GM21786 (cell line): Measurements from ENCODE around the gene FEZF2.

Experiments used
- ATAC-seq: cut with Tn5 transposase; IDR thresholded peaks from one replicate; pipeline ENCODE4 v1.9.1; 2021; ENCODE audit not compliant: unreplicated experiment

The FEZF2 gene

DNA sequence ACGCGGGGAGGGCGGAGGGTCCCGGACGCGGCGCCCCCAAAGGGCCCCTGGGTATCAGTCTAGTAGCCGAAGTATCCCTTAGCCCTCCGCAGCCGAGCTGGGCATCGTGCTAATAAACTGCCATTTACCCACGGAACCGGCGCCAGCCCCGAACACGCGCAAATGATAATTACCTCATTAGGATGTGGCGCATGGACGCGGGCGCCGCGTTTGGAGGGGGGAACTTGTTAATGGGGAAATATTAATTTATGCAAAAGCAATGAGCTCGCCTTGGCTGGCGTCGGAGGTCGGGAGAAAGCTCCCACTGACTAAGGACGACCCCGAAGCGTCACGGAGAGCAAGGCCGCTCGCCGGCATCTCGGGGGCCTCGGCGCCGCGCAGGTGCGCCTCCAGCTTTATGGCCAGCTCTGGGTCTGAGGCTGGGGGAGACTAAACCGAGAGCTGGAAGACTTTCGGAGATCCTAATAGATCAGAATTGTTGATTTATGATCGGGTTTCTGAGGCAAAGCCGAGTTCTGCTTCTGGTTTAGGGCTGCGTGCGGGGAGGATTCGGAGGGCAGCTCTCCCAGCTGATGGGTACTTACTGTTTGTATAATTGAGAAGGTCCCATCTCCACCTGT, 474 bp upstream of the FEZF2 start:
- no peak for ATAC-seq

DNA sequence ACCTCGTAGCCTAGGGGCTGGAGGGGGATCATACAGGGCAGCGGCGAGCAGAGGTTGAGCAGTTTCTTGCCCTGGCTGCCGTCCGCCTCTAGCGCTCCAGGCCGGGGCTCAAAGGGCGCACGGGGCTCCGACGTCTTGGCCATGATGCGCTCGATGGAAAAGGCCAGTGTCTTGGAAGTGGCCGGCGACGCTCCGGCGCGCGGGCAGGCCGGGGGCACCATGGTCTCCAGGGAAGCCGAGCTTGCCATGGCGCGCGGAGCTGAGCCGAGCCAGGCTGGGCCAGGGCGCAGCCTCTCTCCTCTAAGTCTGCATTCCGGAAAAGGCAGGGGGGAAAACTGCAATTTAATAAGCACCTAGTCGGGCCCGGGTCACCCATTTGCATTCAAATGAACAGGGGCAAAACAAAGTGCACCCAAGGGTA, 719 bp downstream of the FEZF2 start:
- no peak for ATAC-seq

DNA sequence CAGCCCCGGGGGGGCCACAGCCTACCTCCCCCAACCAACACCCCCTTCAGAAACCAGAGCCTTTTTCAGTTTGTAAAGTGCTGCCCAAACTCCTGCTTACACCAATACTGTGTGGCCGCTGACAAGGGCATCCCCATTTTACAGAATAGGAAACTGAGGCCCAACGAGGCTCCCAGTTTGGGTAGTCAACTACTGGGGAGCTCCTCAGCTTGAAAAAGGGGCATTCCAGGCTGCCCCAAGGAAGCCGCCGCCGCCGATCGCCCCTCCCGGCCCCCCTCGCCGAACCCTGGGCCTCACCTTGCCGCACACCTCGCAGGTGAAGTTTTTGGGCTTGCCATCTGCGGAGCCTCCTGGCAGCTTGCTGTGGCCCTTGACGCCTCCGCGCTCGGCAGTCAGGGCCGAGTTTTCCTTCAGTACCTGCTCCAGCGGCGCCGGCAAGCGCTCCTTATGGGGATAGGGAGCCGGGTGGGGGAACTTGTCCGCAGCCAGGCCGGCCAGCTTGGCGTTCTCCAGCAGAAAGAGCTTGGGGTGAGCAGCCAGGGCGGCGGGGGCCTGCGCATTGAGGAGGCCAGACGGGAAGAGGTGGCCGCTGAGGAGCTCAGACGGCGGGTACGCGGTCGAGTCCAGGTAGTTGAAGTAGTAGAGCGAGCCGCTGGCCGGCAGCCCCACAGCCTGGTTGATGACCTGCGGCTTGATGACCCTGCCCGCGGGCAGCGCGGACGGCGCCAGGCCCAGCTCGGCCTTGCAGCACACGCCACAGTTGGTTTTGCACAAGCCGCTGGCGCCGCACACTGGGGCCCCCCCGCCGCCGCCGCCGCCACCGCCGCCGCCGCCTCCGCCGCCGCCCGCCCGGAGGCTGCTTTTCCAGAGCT, 1.4 kb downstream of the FEZF2 start:
- ATAC-seq, result no peak

DNA sequence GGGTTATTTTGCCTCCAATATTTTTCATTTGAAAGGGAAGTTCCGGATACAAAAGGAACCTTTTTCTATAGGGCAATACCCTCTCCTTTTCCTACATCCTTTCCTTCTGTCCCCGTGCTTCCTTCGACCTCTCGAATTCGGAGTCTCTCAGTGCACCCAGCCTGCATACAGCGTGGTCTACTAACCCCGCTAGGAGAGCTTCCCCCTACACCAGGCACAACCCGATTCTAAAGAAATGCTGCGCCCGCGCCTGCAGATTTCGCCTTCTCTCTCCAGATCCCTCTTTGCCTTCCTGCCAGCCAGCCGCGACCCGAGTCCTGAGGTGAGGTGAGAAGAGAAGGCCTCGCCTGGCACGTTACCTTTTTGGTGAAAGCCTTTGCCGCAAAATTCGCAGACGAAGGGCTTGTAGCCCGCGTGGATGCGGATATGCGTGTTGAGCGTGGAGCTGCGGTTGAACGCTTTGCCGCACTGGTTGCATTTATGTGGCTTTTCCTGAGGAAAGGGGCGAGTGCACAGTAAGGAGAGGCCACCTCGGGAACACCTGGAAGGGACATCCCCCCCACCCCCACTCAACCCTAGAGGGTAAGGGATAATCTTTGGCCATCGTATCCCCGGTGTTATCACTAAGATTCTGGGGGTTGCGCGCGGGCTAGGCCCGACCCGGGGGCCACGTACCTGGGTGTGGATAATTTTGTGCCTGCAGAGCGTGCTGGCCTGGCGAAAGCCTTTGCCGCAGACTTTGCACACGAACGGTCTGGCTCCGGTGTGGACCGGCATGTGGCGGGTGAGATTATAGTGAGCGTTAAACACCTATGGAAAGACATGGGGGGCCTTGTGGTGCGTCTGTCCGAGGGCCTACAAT, 2.3 kb downstream of the FEZF2 start:
- ATAC-seq, result no peak

DNA sequence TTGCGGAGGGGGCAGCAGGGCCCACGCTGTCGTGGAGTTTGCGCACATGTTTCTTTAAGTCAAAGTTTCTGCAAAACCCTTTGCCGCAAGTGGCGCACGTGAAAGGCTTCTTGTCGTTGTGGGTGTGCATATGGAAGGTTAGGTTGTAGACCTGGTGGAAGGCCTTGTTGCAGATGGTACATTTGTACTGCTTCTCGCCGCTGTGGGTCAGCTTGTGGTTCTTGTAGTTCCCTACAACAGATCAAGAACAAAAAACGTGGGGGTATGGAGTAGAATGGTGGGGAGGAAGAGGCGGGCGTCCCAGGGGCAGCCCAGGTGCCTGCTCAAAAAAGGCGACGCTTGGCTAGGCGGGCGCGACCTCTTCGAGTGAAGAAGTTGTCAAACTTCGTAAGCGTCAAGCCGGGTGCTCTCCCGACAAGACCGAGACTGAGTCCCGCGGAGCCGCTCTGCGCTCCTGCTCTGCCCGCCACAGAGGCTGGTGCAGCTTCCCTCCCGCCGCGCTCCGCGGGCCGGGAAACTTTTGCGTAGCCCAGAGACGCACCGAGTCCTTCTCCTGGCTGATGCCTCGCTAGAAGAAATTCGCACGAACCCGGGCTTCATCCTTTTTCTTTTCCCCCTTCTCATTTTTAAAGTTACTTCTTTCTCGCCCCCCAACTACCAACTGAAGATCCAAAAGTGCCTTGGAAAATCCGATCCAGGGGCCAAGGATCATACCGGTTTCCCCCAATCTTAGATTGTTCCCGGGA, 3.1 kb downstream of the FEZF2 start:
- no peak for ATAC-seq

DNA sequence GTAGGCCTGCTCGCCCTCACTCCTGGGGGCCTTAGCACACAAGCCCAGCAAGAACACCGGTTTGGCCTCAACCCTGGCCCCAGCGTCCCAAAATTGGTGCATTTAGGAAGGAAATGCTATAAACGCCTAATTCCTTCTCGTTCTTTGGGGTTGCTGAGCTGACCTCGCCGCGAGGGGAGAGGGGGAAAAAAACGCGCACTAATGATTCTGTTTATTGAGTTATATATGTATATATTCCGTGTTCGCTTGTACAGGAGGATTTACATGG, 3.9 kb downstream of the FEZF2 start:
- no peak for ATAC-seq

DNA sequence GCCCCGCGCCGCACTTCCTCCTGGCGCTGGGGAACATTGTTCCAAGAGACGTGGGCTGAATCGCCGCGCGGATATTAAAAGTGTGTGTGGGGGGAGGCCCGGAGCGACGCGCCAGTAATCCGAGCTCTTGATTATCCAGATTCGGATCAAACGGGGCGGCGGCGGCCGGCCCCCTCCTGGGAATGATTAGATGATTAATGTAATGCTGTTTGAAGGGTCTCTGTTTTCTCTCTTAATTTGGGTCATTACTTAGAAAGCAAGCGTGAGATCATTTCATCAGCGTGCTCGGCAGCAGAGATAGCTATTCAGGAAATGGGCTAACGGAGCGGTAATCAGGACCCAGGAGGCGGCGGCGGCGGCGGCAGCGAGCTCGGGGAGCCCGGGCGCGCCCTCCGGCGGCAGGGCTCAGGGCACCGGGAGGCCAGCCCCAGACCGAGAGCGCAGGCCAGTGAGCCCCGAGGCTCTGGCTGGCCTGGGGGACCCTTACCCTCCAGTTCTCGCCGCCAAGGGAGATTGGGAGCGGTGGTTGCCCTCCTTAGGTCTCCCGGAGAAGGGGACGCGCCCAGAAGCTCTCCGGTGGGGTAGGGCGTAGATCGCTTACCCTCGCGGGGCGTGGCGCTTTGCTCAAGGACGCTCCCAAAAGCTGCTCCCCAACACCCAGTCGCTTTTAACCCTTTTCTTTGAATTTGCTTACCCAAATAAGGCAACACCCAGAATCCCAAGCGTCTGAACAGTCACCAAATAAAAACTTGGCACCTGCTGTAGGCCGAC, 4.5 kb downstream of the FEZF2 start:
- ATAC-seq, result no peak

DNA sequence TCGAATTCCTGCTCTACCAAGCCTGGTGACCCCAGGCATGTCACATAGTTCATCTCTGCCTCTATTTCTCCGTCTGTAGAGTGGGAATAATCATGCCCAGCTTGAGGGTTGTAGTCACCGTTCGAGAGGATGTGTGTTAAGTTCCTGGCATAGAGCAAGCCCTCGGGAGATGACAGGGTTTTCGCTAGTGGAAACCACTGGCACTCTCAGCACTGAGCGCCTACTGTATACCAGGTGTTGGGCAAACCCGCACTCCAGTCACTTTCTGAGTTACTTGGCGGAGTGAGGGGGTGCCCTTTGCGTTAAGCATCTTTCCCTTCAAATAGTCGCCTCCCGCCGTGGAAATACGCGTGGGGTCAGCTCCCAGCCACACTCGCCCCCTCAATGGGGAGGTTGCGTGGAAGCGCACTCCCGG, 5.1 kb downstream of the FEZF2 start:
- no peak for ATAC-seq

DNA sequence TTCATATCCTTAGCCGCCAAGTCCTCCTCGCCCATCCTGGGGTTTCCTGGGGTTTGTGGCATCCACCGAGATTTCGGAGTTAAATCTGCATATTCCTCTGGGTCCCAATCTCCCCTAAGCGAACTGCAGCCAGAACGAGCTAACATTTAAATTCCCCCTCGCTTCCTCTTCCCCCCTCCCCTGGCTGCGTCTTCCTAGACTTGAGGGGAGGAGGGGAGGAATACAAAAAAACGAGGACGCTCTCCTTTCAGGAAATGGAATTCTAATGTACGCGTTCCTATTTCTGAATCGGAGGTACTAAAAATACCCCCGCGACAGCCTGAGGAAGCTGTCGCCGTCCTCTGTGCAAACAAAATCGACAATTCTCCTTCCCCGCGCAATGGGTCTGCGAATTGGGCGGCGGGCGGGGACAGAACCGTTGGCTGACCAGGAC, 5.6 kb downstream of the FEZF2 start:
- no peak for ATAC-seq

DNA sequence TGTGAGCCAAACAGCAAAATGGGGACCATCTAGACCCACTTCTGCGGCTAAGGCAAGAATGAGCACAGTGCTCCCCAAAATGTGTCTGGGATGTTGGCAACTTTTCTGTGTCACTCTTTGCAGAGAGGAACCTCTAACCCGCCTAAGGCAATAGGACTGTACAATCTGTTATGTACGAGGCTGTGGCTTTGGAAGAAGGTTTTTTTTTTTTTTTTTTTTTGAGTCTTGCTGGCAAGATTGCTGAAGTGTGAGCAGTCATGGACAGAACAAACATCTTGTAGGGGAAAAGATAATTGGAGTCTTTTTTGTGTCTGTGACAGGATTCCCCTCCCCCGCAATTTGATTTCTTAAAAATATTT, 7.2 kb downstream of the FEZF2 start:
- ATAC-seq, result no peak

DNA sequence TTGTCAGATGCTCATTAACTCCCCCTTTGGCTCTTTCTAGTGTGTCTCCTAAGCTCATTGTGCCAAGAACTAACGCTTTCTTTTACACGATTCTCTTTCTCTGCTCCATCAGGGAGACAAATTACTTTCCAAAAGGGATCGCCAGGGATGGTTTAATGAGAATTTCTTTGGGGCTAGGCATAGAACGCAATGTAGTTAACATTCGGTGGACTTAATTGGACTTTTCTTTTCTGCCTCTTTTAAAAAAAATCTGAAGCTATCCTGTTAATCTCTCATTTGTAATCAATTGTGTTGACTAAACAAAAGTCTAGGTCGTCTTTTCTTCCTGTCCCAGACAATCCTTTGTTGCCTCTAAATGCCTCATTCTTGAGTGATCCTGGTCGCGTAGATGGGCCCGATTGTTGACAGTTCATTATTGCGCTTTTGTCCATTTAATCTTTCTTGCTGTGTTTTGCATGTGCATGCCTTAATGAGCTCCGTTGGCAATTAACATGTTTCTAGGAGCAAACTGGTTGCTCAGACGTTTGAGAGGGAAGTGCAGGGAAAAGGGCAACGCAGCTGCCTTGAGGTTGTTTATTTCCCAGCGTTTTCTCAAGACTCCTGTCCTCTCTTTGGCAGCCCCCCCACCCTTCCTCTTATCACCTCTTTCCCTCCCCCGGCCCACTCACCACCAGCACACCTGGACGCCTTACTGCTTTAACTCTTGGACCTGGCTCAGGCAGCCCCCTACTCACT, 7.8 kb downstream of the FEZF2 start:
- ATAC-seq, result no peak

DNA sequence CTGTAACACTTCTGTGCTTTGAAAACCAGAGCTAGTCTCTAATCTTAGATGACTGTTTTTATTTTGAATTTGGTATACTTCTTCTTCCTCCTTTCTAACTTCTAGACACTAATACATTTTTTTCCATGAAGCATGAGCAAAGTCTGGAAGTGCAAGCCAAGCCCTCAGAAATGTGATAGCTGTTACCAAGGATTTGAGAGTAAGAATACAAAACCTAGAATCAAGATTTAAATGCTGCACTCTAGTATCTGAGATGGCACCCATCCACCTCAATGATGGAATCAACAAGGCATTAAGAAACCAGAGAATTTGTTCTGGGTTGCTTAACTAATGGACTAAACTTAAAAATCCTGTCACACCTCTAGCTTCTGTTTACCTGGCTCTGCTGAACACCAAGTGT, 9.2 kb downstream of the FEZF2 start:
- ATAC-seq, result no peak

DNA sequence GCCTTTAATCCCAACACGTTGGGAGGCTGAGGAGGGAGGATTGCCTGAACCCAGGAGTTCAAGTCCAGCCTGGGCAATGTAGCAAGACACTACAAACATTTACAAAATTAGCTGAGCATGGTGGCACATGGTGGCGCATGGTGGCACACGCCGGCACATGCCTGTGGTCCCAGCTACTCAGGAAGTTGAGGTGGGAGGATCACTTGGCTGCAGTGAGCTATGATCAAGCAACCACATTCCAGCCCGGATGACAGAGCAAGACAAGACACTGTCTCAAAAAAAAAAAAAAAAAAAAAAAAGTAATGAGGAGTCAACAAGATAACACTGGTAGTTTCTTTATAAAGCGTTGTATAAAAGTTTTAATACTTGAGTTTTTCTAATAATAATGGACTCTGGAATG, 10.1 kb downstream of the FEZF2 start:
- ATAC-seq, result no peak

DNA sequence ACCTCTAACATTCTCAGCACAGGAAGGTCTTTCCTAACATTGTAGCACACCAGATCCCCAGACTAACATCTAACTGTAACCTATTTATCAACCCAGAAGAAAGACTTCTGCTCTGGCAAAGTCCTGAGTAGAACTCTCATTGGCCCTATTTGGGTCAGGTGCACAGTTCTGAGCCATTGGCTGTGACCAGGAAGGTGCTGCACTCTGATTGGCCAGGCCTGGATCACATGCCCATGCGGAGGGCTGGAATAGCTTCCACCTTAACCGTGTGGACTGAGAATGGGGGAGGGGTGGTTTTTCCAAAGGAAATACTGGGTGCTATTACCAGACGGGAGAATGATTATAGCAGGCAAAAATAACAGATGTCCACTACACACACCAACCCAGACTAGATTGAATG, 11.5 kb downstream of the FEZF2 start:
- ATAC-seq, result peak; percentile 14

DNA sequence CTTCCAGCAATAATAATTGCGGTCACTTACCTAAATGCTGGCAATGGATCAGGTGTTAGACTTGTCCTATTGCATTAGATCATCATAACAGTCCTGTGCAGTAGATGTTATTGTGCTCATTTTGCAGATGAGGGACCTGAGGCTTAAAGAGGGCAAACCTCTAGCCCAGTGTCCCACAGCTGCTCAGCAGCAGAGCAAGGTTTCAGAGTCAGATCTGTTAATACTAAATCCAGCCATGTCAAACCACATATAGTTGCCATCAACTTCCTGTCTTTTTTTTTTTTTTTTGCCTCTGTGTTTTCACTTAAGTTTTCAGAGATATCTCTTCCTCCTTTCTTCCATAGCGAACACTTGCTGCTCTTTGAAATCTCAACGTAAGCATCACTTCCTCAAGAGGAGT, 12.1 kb downstream of the FEZF2 start:
- peak; percentile 83 for ATAC-seq

DNA sequence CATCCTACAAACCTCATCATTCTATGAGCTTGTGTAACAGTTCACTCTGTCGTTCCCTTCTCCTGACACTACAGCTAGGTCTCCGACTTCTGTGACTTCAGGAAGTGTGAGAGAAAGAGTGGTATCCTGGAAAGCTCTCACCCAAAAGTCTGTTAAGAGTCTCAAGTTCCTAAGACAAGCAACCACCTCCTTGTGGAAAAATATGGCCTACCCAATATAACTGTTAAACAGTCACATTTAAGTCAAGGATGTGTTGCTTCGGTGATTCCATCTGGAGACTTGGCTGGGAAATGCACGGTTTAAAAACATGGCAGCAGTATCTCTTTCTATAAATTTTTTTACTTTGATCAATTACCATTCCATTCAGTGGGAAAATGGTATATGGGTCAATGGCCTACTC, 13.8 kb downstream of the FEZF2 start:
- ATAC-seq, result no peak

DNA sequence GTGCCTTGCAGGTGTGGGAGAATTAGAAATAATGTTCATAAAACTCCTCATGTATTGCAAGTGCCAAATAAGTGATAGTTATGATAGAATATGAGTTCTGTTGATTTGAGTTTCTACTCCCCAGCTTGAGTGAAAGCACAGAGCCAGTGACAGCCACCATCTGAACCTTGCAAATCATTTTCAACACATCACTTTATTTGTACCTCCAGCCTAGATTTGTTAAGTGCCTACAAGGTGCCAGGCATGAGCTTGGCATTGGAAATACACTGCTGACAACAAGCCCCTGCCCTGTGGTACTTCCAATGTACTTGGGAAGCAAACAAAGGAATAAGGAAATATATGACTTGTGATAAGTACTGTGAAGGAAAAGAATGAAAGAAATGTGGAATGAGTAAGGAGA, 17.0 kb downstream of the FEZF2 start:
- ATAC-seq, result no peak

DNA sequence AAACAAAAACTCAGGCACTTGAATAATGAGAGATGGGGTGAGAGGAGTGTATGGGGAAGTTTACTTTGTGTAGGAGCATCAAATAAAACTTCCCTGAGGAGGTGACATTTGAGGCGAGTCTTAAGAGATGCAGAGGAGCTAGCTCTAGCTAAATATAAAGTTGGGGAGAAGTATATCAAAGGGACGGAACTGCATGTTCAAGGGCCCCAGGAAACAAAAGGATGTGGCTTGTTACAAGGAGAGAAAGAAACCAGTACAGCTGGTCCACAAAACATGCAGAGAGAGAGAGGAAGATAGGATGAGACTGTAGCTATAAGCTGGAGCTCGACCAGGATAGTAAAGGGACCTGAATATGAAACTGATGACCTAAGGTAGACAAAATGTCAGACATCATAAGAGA, 17.6 kb downstream of the FEZF2 start:
- ATAC-seq, result no peak

DNA sequence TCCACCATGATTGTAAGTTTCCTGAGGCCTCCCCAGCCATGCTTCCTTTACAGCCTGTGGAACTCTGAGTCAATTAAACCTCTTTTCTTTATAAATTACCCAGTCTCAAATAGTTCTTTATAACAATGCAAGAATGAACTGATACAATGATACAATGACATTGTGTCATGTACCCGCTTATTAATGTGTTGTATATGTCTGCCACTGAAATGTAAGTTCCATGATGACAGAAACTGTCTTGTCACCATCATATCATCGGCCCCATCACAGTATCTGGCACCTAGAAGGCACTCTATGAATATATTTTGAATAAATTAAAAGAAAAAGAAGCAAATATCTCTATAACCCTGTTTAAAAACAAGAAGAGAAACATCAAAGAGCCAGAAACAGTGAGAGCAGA, 29.6 kb downstream of the FEZF2 start:
- no peak for ATAC-seq

DNA sequence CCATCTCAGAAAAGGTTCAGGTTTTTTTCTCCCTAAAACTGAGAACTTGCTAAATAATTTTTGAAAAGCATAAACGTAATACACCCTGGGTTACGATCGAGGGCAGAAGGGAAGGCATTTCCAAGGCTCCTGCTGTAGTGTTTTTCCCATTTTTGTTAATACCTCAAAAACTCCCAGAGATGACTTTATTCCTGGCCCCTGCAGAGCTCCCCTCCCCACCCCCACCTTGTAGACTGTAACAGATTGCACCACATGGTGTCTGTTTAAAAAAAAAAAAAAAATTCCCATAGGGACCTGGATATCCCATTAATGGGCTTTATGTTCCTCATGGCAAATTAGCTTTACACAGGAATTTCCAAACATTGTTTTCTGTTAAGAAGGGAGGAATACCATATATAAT, 38.2 kb downstream of the FEZF2 start:
- ATAC-seq, result no peak
